Neuronal stem cell (in vitro differentiated cells): ENCODE data around the gene IRF5.
"Not testable (repeated sequence)": the region's sequence is repeated elsewhere in the genome, so short reads cannot be mapped to it uniquely, and the experiment has no call there.

Experiments
- DNase-seq: peaks from one replicate; pipeline ENCODE4 v3.0.0-alpha.2; 2013; ENCODE audit warnings: low spot score
- H2AFZ ChIP-seq: one replicate; pipeline ENCODE4 v1.6.1; 2013; ENCODE audit warnings: mild to moderate bottlenecking, low read length, inconsistent platforms
- H2AK5ac ChIP-seq: 2 replicates; pipeline ENCODE4 v1.6.1; 2013; ENCODE audit warnings: low read depth, mild to moderate bottlenecking, inconsistent platforms, low read length, moderate library complexity, mixed read lengths
- H2BK120ac ChIP-seq: 2 replicates; pipeline ENCODE4 v1.6.1; 2013; ENCODE audit warnings: low read depth, mild to moderate bottlenecking, inconsistent platforms, low read length, moderate library complexity, mixed read lengths
- H2BK12ac ChIP-seq: one replicate; pipeline ENCODE4 v1.6.1; 2013; ENCODE audit warnings: low read length, inconsistent platforms
- H2BK15ac ChIP-seq: 2 replicates; pipeline ENCODE4 v1.6.1; 2013; ENCODE audit warnings: mild to moderate bottlenecking, low read length, inconsistent platforms, mixed read lengths
- H2BK5ac ChIP-seq: one replicate; pipeline ENCODE4 v1.6.1; 2013; ENCODE audit warnings: inconsistent platforms, mild to moderate bottlenecking, low read length, moderate library complexity
- H3K14ac ChIP-seq: one replicate; pipeline ENCODE4 v1.6.1; 2013; ENCODE audit warnings: low read length, inconsistent platforms
- H3K18ac ChIP-seq: 2 replicates; pipeline ENCODE4 v1.6.1; 2013; ENCODE audit warnings: low read length, inconsistent platforms
- H3K23ac ChIP-seq: 2 replicates; pipeline ENCODE4 v1.6.1; 2013; ENCODE audit warnings: low read depth, mild to moderate bottlenecking, mixed read lengths, low read length, inconsistent platforms; ENCODE audit not compliant: poor library complexity
- H3K27ac ChIP-seq: replicated peaks from 3 replicates; pipeline ENCODE4 v1.5.1; 2013; ENCODE audit warnings: low read length, inconsistent platforms
- H3K27me3 ChIP-seq, 3 experiments: 2 replicates each; pipeline ENCODE4 v1.6.1; 2013; ENCODE audit warnings: low read length in 3 of 3, mild to moderate bottlenecking in 2 of 3, inconsistent platforms in 1 of 3, low read depth in 1 of 3, mixed read lengths in 1 of 3, moderate library complexity in 1 of 3; ENCODE audit not compliant: control insufficient read depth in 3 of 3, insufficient read depth in 3 of 3
- H3K36me3 ChIP-seq, 2 donors: replicated peaks in 1 of 2; 2 replicates each; pipeline ENCODE4 v1.6.1; 2013; ENCODE audit warnings: low read length in 2 of 2; ENCODE audit not compliant: control insufficient read depth in 2 of 2, insufficient read depth in 2 of 2
- H3K4ac ChIP-seq: 2 replicates; pipeline ENCODE4 v1.6.1; 2013; ENCODE audit warnings: inconsistent platforms, mild to moderate bottlenecking, low read length, moderate library complexity
- H3K4me1 ChIP-seq, 2 donors: 1 replicate in 1 of 2; 2 replicates in 1 of 2; pipeline ENCODE4 v1.6.1; 2013; ENCODE audit warnings: low read length in 2 of 2, low read depth in 1 of 2; ENCODE audit not compliant: control insufficient read depth in 2 of 2, insufficient read depth in 1 of 2
- H3K4me2 ChIP-seq: one replicate; pipeline ENCODE4 v1.6.1; 2013; ENCODE audit warnings: mild to moderate bottlenecking, low read length, inconsistent platforms; ENCODE audit not compliant: insufficient read depth, poor library complexity, severe bottlenecking
- H3K4me3 ChIP-seq, 2 donors: 2 replicates each; pipeline ENCODE4 v1.5.1; 2013; ENCODE audit warnings: low read length in 2 of 2, mild to moderate bottlenecking in 2 of 2, inconsistent platforms in 1 of 2, moderate library complexity in 1 of 2
- H3K79me1 ChIP-seq: one replicate; pipeline ENCODE4 v1.6.1; 2013; ENCODE audit warnings: low read depth, mild to moderate bottlenecking, inconsistent platforms, low read length, moderate library complexity
- H3K9ac ChIP-seq: one replicate; pipeline ENCODE4 v1.6.1; 2013; ENCODE audit warnings: mild to moderate bottlenecking, low read depth, low read length, inconsistent platforms; ENCODE audit not compliant: poor library complexity
- H3K9me3 ChIP-seq, 2 donors: replicated peaks in 1 of 2; 2 replicates each; pipeline versions ENCODE3 to v1.6.1; 2013; ENCODE audit warnings: low read length in 2 of 2, mild to moderate bottlenecking in 2 of 2, inconsistent platforms in 1 of 2, low read depth in 1 of 2, mixed read lengths in 1 of 2, moderate library complexity in 1 of 2; ENCODE audit not compliant: control insufficient read depth in 2 of 2, insufficient read depth in 1 of 2
- H4K8ac ChIP-seq: one replicate; pipeline ENCODE4 v1.6.1; 2013; ENCODE audit warnings: low read depth, mild to moderate bottlenecking, inconsistent platforms, low read length, moderate library complexity
- H4K91ac ChIP-seq: one replicate; pipeline ENCODE4 v1.6.1; 2013; ENCODE audit warnings: low read length, low read depth, mild to moderate bottlenecking, inconsistent platforms; ENCODE audit not compliant: poor library complexity
- WGBS, 2 donors: extraction: QIAGEN DNeasy Blood & Tissue Kit; methylation state at CpG; one replicate each; pipeline ENCODE4 v1.1.7; 2013; ENCODE audit warnings: missing lambda C conversion rate in 2 of 2, mixed read lengths in 1 of 2; ENCODE audit not compliant: insufficient read length in 2 of 2, insufficient replicate concordance in 1 of 2; ENCODE audit errors: extremely low coverage in 2 of 2; 5-methylcytosine and 5-hydroxymethylcytosine counted together

IRF5 gene

GRCh38 chr7:128988372-128988771, 50.6 kb downstream of the IRF5 start:
- peaks cover 12 to 99% of the 10 kb centered on the region in 2 donors for H3K36me3 ChIP-seq

DNA sequence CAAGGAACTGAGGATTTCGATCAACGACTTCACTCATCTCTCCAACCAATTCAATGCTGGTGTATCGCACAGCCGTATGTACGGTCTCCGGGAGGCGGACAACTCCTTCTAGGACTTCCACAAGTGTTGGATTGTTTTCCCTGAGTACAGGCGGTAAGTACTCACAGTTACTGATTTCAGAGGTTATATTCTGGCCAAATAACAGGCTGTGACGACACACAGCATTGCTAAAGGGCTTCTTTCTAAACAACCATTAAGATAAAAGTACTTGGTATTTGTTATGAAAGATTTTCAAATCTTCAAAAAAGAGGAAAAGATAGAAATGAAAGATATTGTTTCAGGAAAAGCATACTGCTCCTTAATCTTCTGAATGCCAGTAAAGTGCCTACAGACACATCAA, 52.2 kb downstream of the IRF5 start:
- Histone ChIP-seq H2BK12ac (no peak overlapping the region), H3K9ac (no peak overlapping the region), H4K8ac (no peak overlapping the region), H3K23ac (no peak overlapping the region), H3K27me3 (no peaks in the 10 kb centered on the region), H2BK15ac (no peak overlapping the region), H4K91ac (no peak overlapping the region), H2AK5ac (no peak overlapping the region), H2AFZ (no peak overlapping the region), H3K36me3 (peaks cover 7 to 99% of the 10 kb centered on the region in 2 donors), H3K4me1 (no peaks in the 10 kb centered on the region), H3K4me2 (no peak overlapping the region), H2BK120ac (no peak overlapping the region), H3K14ac (no peak overlapping the region), H3K79me1 (no peaks in the 10 kb centered on the region), H3K4ac (no peak overlapping the region), H3K27ac (no peak overlapping the region), H3K18ac (no peak overlapping the region), H3K9me3 (no peaks in the 10 kb centered on the region), H2BK5ac (no peak overlapping the region), H3K4me3 (no peak overlapping the region)
- WGBS, 2 donors, result no CpG with 5 or more reads among the region's 9 CpGs
- no peak for DNase-seq

More at GRCh38 chr7:128988372-128988771, 50.6 kb downstream of the IRF5 start:
- H3K9me3 ChIP-seq, result no peaks in the 10 kb centered on the region
- no peak overlapping the region for H2AK5ac ChIP-seq
- H4K91ac ChIP-seq, result no peak overlapping the region
- no peak overlapping the region for H2BK120ac ChIP-seq
- H2AFZ ChIP-seq, result no peak overlapping the region
- H3K27ac ChIP-seq, result no peak overlapping the region
- H3K79me1 ChIP-seq, result no peaks in the 10 kb centered on the region
- no peak overlapping the region for H3K4me3 ChIP-seq
- no peak overlapping the region for H3K23ac ChIP-seq
- no peaks in the 10 kb centered on the region for H3K4me1 ChIP-seq
- H3K18ac ChIP-seq, result no peak overlapping the region
- no peak overlapping the region for H3K4ac ChIP-seq
- no peak overlapping the region for H2BK15ac ChIP-seq
- H3K9ac ChIP-seq, result no peak overlapping the region
- DNase-seq, result no peak
- no peak overlapping the region for H2BK12ac ChIP-seq
- H2BK5ac ChIP-seq, result no peak overlapping the region
- no peak overlapping the region for H4K8ac ChIP-seq
- no peak overlapping the region for H3K14ac ChIP-seq
- no peaks in the 10 kb centered on the region for H3K27me3 ChIP-seq
- H3K4me2 ChIP-seq, result no peak overlapping the region

- no peak overlapping the region for H2AK5ac ChIP-seq
- H3K4me2 ChIP-seq, result no peak overlapping the region
- no peak overlapping the region for H2BK5ac ChIP-seq
- H3K36me3 ChIP-seq, result peaks cover 9 to 98% of the 10 kb centered on the region in 2 donors
- no peak overlapping the region for H4K91ac ChIP-seq
- no peak overlapping the region for H3K27ac ChIP-seq
- H2BK15ac ChIP-seq, result no peak overlapping the region
- no peak overlapping the region for H3K4me3 ChIP-seq
- no peak overlapping the region for H3K18ac ChIP-seq
- H3K4ac ChIP-seq, result no peak overlapping the region
- H2BK12ac ChIP-seq, result no peak overlapping the region
- no peak overlapping the region for H4K8ac ChIP-seq
- no peaks in the 10 kb centered on the region for H3K9me3 ChIP-seq
- H3K14ac ChIP-seq, result no peak overlapping the region
- no peaks in the 10 kb centered on the region for H3K27me3 ChIP-seq
- no CpG with 5 or more reads among the region's 2 CpGs for WGBS, 2 donors
- H3K23ac ChIP-seq, result no peak overlapping the region
- no peak overlapping the region for H2BK120ac ChIP-seq
- no peak overlapping the region for H3K9ac ChIP-seq
- no peaks in the 10 kb centered on the region for H3K79me1 ChIP-seq
- H2AFZ ChIP-seq, result no peak overlapping the region
- H3K4me1 ChIP-seq, result no peaks in the 10 kb centered on the region
- DNase-seq, result no peak
Measured at GRCh38 chr7:128993419-128993818, 55.7 kb downstream of the IRF5 start.

DNA sequence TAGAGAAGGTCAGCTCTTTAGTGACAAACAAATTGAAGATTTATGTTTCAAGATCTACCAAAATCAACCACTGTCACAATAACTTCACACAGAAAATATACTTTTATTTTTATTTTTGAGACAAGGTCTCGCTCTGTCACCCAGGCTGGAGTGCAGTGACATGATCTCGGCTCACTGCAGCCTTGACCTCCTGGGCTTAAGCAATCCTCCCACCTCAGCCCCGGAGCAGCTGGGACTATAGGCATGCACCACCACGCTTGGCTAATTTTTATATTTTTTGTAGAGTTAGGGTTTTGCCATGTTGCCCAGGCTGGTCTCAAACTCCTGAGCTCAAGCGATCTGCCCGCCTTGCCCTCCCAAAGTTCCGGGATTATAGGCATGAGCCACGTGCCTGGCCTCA, 56.8 kb downstream of the IRF5 start:
- not testable (repeated sequence) for H3K14ac ChIP-seq, H3K4me1 ChIP-seq, H4K8ac ChIP-seq, H2BK120ac ChIP-seq, H2AFZ ChIP-seq, H2BK15ac ChIP-seq, H4K91ac ChIP-seq, H3K9me3 ChIP-seq, H2BK12ac ChIP-seq, H2AK5ac ChIP-seq, H3K4me3 ChIP-seq, H3K27ac ChIP-seq, H3K23ac ChIP-seq, DNase-seq, H3K18ac ChIP-seq, H2BK5ac ChIP-seq, H3K79me1 ChIP-seq, H3K27me3 ChIP-seq, H3K9ac ChIP-seq, H3K4ac ChIP-seq, H3K4me2 ChIP-seq
- WGBS, 2 donors, result no CpG with 5 or more reads among the region's 8 CpGs
- H3K36me3 ChIP-seq, result peaks cover 12 to 97% of the 10 kb centered on the region in 2 donors
